Measurements from ENCODE around the gene ATF7.

DNA sequence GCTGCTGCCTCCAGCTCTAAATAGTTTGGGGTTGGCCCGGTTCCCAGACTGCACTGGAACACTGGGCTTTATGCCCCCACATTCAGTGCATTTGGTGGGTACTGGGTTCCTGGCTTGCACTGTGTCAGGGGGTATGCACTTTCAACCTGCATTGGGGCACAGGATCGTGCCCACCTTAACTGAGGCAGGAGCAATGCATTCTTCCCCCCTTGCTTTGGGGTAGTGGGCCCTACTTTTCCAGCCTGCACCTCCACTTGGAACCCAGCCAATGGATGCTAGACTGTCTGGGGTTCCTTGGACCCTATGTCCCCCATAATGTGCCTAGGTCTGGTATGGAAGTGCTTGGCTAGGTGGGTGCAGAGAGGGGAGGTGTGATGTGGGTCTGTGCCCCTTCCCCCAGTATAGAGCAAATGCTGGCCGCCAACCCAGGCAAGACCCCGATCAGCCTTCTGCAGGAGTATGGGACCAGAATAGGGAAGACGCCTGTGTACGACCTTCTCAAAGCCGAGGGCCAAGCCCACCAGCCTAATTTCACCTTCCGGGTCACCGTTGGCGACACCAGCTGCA, 124.5 kb downstream of the ATF7 start:
- TF ChIP-seq POLR2A (IDR thresholded peaks at IDR 0.05) = no peak
- TF ChIP-seq, protein P1, sequence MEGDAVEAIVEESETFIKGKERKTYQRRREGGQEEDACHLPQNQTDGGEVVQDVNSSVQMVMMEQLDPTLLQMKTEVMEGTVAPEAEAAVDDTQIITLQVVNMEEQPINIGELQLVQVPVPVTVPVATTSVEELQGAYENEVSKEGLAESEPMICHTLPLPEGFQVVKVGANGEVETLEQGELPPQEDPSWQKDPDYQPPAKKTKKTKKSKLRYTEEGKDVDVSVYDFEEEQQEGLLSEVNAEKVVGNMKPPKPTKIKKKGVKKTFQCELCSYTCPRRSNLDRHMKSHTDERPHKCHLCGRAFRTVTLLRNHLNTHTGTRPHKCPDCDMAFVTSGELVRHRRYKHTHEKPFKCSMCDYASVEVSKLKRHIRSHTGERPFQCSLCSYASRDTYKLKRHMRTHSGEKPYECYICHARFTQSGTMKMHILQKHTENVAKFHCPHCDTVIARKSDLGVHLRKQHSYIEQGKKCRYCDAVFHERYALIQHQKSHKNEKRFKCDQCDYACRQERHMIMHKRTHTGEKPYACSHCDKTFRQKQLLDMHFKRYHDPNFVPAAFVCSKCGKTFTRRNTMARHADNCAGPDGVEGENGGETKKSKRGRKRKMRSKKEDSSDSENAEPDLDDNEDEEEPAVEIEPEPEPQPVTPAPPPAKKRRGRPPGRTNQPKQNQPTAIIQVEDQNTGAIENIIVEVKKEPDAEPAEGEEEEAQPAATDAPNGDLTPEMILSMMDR (IDR thresholded peaks at IDR 0.05 in 8 of 11, conservative IDR thresholded peaks at IDR 0.05 in 3 of 11) = no peak

All from spleen (tissue), 7 donors.